HG02678 (cell line): ENCODE measurements around the gene LRRC7.

Experiments
- ATAC-seq: cut with Tn5 transposase; IDR thresholded peaks from one replicate; pipeline ENCODE4 v1.9.1; 2021; ENCODE audit warnings: mild to moderate bottlenecking, moderate library complexity; ENCODE audit not compliant: unreplicated experiment

The LRRC7 gene

DNA sequence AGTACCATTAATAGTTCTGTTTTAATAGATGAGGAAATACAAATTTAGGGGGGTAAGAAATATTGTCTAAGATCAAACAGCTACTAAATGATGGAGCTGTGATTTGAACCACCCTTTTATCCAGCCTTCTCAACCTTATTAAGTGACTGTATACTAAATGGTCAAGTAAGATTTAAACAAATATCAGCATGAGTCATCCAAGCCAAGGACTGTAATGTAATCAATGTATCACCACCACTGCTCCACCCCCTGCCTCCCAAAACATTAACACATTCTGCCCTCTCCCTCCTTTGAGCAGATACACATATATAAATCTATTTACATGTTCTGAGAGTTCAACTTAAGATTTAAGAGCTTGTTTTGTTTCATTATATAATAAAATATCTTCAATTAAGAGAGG, 578.8 kb downstream of the LRRC7 start:
- no peak for ATAC-seq

DNA sequence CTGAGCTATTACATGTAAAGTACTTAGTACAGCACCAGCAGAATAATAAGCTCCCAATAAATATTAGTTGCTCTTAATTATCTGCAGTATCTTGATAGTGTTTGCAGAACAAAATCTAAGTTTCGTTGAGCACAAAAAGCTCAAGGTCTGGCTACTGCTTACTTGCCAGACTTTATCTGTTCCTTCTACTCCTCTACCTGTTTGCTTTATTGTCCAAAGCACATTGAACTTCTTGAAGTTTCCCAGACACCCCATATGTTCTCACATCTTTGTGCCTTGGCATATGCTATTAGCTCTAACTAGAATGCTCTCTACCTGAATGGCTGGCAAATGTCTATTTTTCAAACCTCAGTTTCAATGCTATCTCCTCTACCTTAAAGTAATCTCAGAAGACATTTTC, 582.7 kb downstream of the LRRC7 start:
- no peak for ATAC-seq

DNA sequence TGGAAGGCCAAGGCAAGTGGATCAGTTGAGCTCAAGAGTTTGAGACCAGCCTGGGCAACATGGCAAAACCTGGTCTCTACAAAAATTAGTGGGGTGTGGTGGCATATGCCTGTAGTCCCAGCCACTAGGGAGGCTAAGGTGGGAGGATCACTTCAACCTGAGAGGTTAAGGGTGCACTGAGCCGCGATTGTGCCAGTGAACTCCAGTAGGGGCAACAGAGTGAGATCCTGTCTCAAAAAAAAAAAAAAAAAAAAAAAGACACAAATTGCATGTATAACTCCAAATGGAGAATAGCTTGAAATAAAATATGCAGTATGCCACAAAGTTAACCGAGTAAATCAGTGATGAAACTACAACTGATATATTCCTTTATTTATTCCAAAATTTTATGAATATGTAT, 586.0 kb downstream of the LRRC7 start:
- no peak for ATAC-seq

DNA sequence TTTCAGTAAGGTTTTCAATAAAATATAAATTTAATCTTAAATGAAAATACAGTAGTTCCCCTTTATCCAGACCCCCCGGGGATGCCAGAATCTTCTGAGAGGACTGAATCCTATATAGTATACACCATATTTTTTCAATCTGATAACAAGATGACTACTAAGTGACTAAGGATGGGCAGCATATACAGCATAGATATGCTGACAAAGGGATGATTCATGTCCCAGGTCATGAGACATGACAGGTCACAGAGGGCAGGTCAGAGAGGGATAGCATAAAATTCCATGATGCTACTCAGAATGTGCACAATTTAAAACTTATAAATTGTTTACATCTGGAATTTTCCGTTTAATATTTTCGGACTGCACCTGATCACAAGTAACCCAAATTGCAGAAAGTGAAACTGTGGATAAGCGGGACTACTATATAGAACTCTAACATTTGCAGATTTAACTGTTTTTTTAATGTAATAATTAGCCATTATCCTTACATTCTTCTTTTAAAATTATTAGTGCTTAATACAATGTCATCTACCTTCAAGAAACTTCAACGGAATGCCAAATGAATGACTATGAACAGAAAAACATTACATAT, 588.9 kb downstream of the LRRC7 start:
- no peak for ATAC-seq

DNA sequence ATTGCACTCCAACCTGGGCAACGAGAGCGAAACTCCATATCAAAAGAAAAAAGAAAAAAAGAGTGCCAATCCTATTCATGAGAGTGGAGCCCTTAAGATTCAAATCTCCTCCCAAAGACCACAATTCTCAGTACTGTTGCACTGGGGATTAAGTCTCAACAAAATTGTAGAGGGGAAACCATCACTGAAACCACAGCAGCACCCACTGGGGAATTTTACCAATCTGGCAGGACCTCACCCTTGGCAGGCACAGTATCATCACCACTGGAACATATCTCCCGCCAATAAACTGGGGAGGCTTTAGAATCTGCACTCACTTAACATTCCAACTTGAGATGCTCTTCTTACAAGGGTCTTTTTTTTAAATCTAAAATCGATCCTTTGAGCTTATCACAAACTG, 596.6 kb downstream of the LRRC7 start:
- ATAC-seq: no peak

DNA sequence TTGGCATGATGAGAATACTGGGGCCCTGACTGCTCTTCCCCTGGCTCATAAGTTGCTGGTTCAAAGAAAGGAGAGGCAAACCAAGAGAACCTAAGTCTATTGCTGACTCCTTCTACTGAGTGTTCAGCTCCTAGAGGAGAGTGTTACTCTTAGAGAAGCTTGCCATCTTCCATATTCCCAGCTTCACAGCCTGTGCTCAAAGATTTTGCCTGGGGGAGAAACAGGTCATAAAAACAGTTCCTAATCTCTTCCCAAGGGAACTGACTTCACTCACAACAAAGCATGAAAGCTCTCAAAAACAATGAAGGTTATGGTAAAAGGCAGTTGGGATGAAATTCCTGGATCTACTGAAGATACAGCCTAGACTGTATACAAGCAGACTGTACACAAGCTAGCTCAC, 600.6 kb downstream of the LRRC7 start:
- ATAC-seq: no peak

DNA sequence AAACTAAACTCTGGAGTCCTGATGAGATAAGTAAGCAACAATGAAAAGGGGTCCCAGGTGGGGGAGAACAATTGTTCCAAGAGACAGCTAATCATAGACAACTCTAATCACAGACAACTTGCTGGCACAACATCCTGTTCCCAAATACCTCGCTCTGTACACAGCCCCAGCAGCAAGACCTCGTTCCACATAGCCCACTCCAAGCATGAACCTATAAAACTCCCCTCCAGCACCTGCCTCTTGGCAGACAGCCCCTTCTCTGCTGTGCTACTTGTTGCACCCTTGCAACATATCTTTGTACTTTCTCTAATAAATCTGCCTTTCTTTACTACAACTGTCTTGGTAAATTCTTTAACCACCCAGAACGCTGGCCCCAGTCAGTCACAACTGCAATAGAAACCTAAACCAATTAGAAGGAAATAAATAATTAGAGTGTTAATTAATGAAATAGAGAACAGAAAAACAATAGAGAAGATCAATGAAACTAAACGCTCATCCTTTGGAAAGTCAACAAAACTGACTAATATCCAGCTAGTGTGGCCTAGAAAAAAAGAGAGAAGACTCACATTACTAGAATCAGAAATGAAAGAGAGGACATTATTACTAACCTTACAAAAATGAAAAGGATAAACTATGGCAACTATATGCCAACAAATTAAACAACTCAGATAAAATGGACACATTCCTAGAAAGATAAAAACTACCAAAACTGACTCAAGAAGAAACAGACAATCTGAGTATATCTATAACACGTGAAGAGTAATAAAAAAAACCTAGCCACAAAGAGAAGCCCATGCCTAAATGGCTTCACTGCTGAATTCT, 601.5 kb downstream of the LRRC7 start:
- ATAC-seq: no peak

DNA sequence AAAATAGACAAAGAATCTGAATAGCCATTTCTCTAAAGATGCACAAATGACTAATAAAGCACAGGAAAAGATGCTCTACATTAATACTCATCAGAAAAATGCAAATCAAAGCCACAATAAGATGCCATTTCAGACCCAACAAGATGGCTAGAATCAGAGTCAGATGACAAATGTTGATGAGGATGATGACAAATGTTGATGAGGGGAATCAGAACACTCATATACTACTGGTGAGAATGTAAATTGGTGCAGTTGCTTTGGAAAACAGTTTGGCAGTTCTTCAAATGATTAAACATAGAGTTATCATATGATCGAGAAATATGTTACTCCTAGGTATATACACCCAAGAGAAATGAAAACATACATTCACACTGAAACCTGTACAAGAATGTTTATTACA, 603.8 kb downstream of the LRRC7 start:
- ATAC-seq: no peak
